HCT116 (cell line): ENCODE data around the gene PAX7. TPM values are rescaled to one million over a fixed set of nuclear protein-coding genes. Genes with fewer than 3 reads are reported as not detected.

ENCODE experiments used
- ATAC-seq: fragments of 200-7000 bp; cut with Tn5 transposase; 2 replicates; pipeline ENCODE4 v1.9.1; 2020; ENCODE audit warnings: mild to moderate bottlenecking, moderate library complexity
- BruUV-seq: library from RNA; stranded (reverse); fragments of 400-500 nt; replicated peaks from 2 replicates; lab custom pipeline; 2021; lab: Mats Ljungman, UMichigan
- CTCF ChIA-PET: fragments of 300-600 bp; sonication (Branson Sonifier 250); formaldehyde crosslinking; loops from one replicate; lab custom pipeline; 2021; ENCODE audit warnings: antibody characterized with exemption; lab: Charles Lee
- POLR2A ChIA-PET: fragments of 300-600, 350-600 bp; sonication (Branson Sonifier 250); formaldehyde crosslinking; loops from one replicate; lab custom pipeline; 2021; ENCODE audit warnings: antibody characterized with exemption; lab: Charles Lee
- RAD21 ChIA-PET, 2 experiments: fragments of 300-600 bp; sonication (Branson Sonifier 250); formaldehyde crosslinking; loops; one replicate each; lab custom pipeline; 2023; ENCODE audit warnings: low total read pairs in 2 of 2; ENCODE audit not compliant: uncharacterized antibody in 2 of 2, unreplicated experiment in 2 of 2, low non-redundant PET in 1 of 2; lab: Charles Lee
- DNase-seq: peaks from one replicate; pipeline ENCODE4 v3.0.0-alpha.2; 2010; ENCODE audit warnings: low read depth, low spot score
- H2AFZ ChIP-seq: fragments of 200-600 bp; shearing (Covaris generic), sonication (generic); 2 replicates; pipeline ENCODE4 v1.6.1; 2017; ENCODE audit warnings: low read depth, mixed run types, mixed read lengths, antibody characterized with exemption, low read length; ENCODE audit not compliant: poor library complexity, severe bottlenecking
- H3K27ac ChIP-seq: 2 replicates; pipeline ENCODE4 v1.5.1; 2012; ENCODE audit warnings: low read depth, low read length
- H3K27me3 ChIP-seq: fragments of 200-600 bp; sonication (generic); 2 replicates; pipeline ENCODE4 v1.6.1; 2016; ENCODE audit warnings: mixed run types, low read length, mixed read lengths; ENCODE audit not compliant: insufficient read depth
- H3K36me3 ChIP-seq, 2 experiments: fragments of 200-500 bp in 1 of 2; fragments of 200-600 bp in 1 of 2; sonication (Bioruptor generic) in 1 of 2; sonication (generic) in 1 of 2; 2 replicates each; pipeline versions ENCODE4 v1.5.1 to v1.6.1; 2014 to 2016; ENCODE audit warnings: low read length in 2 of 2, inconsistent platforms in 1 of 2, mixed read lengths in 1 of 2, mixed run types in 1 of 2; ENCODE audit not compliant: insufficient read depth in 2 of 2, control insufficient read depth in 1 of 2
- H3K4me1 ChIP-seq, 2 experiments: fragments of 200-600 bp in 1 of 2; sonication (generic) in 1 of 2; 2 replicates each; pipeline versions ENCODE4 v1.5.1 to v1.6.1; 2012 to 2017; ENCODE audit warnings: low read length in 2 of 2, inconsistent platforms in 1 of 2, mild to moderate bottlenecking in 1 of 2, mixed read lengths in 1 of 2, mixed run types in 1 of 2, moderate library complexity in 1 of 2; ENCODE audit not compliant: insufficient read depth in 2 of 2, control insufficient read depth in 1 of 2
- H3K4me2 ChIP-seq: fragments of 200-600 bp; sonication (generic); 2 replicates; pipeline ENCODE4 v1.6.1; 2017; ENCODE audit warnings: mixed run types, low read length, mixed read lengths
- H3K4me3 ChIP-seq, 2 experiments: fragments of 200-600 bp in 1 of 2; sonication (generic) in 1 of 2; replicated peaks in 1 of 2; 2 replicates each; pipeline ENCODE4 v1.5.1; 2011 to 2016; ENCODE audit warnings: low read length in 2 of 2, control low read depth in 1 of 2, low read depth in 1 of 2, mild to moderate bottlenecking in 1 of 2, mixed read lengths in 1 of 2, mixed run types in 1 of 2
- H3K79me2 ChIP-seq: fragments of 200-600 bp; sonication (generic); 2 replicates; pipeline ENCODE4 v1.6.1; 2017; ENCODE audit warnings: mild to moderate bottlenecking, mixed run types, low read length, moderate library complexity, mixed read lengths; ENCODE audit not compliant: insufficient read depth
- H3K9ac ChIP-seq: fragments of 200-600 bp; sonication (generic); 2 replicates; pipeline ENCODE4 v1.6.1; 2016; ENCODE audit warnings: low read length, mixed read lengths
- H3K9me2 ChIP-seq: fragments of 200-600 bp; sonication (generic), shearing (Covaris generic); 2 replicates; pipeline ENCODE4 v1.6.1; 2017; ENCODE audit warnings: mixed run types, mild to moderate bottlenecking, moderate library complexity; ENCODE audit not compliant: insufficient read depth
- H3K9me3 ChIP-seq, 2 experiments: fragments of 200-500 bp in 1 of 2; fragments of 200-600 bp in 1 of 2; sonication (Bioruptor generic) in 1 of 2; sonication (generic) in 1 of 2; 2 replicates each; pipeline ENCODE4 v1.6.1; 2014 to 2017; ENCODE audit warnings: low read length in 2 of 2, mixed read lengths in 2 of 2, inconsistent platforms in 1 of 2, low read depth in 1 of 2, mild to moderate bottlenecking in 1 of 2, mixed run types in 1 of 2, moderate library complexity in 1 of 2; ENCODE audit not compliant: control insufficient read depth in 1 of 2, insufficient read depth in 1 of 2
- H4K20me1 ChIP-seq: fragments of 200-600 bp; sonication (generic), shearing (Covaris generic); 2 replicates; pipeline ENCODE4 v1.6.1; 2017; ENCODE audit warnings: mixed run types, mild to moderate bottlenecking, moderate library complexity; ENCODE audit not compliant: insufficient read depth
- REST ChIP-seq: IDR thresholded peaks from 2 replicates; pipeline ENCODE4 v1.6.1; 2012; ENCODE audit warnings: low read depth
- ZNF274 ChIP-seq: fragments of 200-500 bp; sonication (Bioruptor generic); IDR thresholded peaks from 2 replicates; pipeline ENCODE4 v1.6.1; 2014; ENCODE audit warnings: mild to moderate bottlenecking, low read depth, low read length, inconsistent platforms
- intact Hi-C: fragments of 100-400 bp; cut with micrococcal nuclease; formaldehyde crosslinking; loops from 2 replicates; pipeline ENCODE4 v1.10.0; 2022
- total RNA-seq: library from RNA; stranded (reverse); gene quantifications from one replicate; pipeline ENCODE4 v1.2.1, GENCODE V29; 2021; ENCODE audit not compliant: unreplicated experiment
- TF ChIP-seq, protein P1 (sequence below): IDR thresholded peaks from 2 replicates; pipeline ENCODE4 v1.6.1; 2012
- TF ChIP-seq, protein P2 (sequence below): IDR thresholded peaks from 2 replicates; pipeline ENCODE4 v1.6.1; 2011; ENCODE audit warnings: mild to moderate bottlenecking, low read length, moderate library complexity; ENCODE audit not compliant: insufficient replicate concordance; ENCODE audit errors: extremely low read depth

The PAX7 gene
- total RNA-seq, 1 experiment from 2014 or later = not detected

- no peaks in the 10 kb centered on the region for H4K20me1 ChIP-seq
- RAD21 ChIA-PET = no interaction called here
- POLR2A ChIA-PET = no interaction called here
- H3K9me2 ChIP-seq = no peaks in the 10 kb centered on the region
- peak overlapping the region; percentile 36; the same call in 1 of the 2 replicates for H3K4me2 ChIP-seq
- TF ChIP-seq, protein P1, sequence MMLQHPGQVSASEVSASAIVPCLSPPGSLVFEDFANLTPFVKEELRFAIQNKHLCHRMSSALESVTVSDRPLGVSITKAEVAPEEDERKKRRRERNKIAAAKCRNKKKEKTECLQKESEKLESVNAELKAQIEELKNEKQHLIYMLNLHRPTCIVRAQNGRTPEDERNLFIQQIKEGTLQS = no peak
- TF ChIP-seq, protein P2, sequence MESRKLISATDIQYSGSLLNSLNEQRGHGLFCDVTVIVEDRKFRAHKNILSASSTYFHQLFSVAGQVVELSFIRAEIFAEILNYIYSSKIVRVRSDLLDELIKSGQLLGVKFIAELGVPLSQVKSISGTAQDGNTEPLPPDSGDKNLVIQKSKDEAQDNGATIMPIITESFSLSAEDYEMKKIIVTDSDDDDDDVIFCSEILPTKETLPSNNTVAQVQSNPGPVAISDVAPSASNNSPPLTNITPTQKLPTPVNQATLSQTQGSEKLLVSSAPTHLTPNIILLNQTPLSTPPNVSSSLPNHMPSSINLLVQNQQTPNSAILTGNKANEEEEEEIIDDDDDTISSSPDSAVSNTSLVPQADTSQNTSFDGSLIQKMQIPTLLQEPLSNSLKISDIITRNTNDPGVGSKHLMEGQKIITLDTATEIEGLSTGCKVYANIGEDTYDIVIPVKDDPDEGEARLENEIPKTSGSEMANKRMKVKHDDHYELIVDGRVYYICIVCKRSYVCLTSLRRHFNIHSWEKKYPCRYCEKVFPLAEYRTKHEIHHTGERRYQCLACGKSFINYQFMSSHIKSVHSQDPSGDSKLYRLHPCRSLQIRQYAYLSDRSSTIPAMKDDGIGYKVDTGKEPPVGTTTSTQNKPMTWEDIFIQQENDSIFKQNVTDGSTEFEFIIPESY = no peak
- TF ChIP-seq REST (no peak), ZNF274 (no peak)
- no peaks in the 10 kb centered on the region for H3K36me3 ChIP-seq
- no TSS peak for BruUV-seq
- H3K9me3 ChIP-seq = no peaks in the 10 kb centered on the region
- H2AFZ ChIP-seq = no peak overlapping the region
- H3K27me3 ChIP-seq = no peaks in the 10 kb centered on the region
- H3K9ac ChIP-seq = no peak overlapping the region
- CTCF ChIA-PET = no interaction called here
- DNase-seq (no peak), ATAC-seq (peak; percentile 45)
- H3K79me2 ChIP-seq = no peaks in the 10 kb centered on the region
- no peak overlapping the region for H3K4me3 ChIP-seq
- no peak overlapping the region for H3K27ac ChIP-seq
- H3K4me1 ChIP-seq = peaks cover 12 to 23% of the 10 kb centered on the region in 2 experiments
- intact Hi-C loops = no loop called here
Observed at GRCh38 chr1:18668046-18668445, 37.4 kb downstream of the PAX7 start.
